Lung (tissue), 12 donors: ENCODE results near the gene GCNT4. TPM values are rescaled to one million over a fixed set of nuclear protein-coding genes. Genes with fewer than 3 reads are reported as not detected.

Experiments
- ATAC-seq: fragments of 200-7000 bp; cut with Tn5 transposase; one replicate; pipeline ENCODE4 v1.9.1; 2020; ENCODE audit warnings: moderate number of reproducible peaks; ENCODE audit not compliant: insufficient read depth, low FRiP score
- DNase-seq, 3 donors: peaks; one replicate each; pipeline ENCODE4 v3.0.0-alpha.2; 2013 to 2017
- H3K27ac ChIP-seq, 2 donors: one replicate each; pipeline ENCODE4 v1.5.1; 2013; ENCODE audit warnings: mild to moderate bottlenecking in 2 of 2, moderate library complexity in 2 of 2, control low read depth in 1 of 2, inconsistent platforms in 1 of 2, low read depth in 1 of 2, low read length in 1 of 2
- H3K27me3 ChIP-seq, 3 donors: one replicate each; pipeline ENCODE4 v1.5.1; 2013; ENCODE audit warnings: low read length in 2 of 3; ENCODE audit not compliant: control insufficient read depth in 3 of 3, insufficient read depth in 3 of 3
- H3K36me3 ChIP-seq, 4 donors: one replicate each; pipeline ENCODE4 v1.5.1; 2013; ENCODE audit warnings: low read length in 4 of 4, mild to moderate bottlenecking in 1 of 4, moderate library complexity in 1 of 4; ENCODE audit not compliant: control insufficient read depth in 4 of 4, insufficient read depth in 4 of 4
- H3K4me1 ChIP-seq, 5 donors: one replicate each; pipeline ENCODE4 v1.5.1; 2013; ENCODE audit warnings: low read length in 5 of 5, mild to moderate bottlenecking in 2 of 5, moderate library complexity in 1 of 5; ENCODE audit not compliant: control insufficient read depth in 5 of 5, insufficient read depth in 5 of 5
- H3K4me3 ChIP-seq: one replicate; pipeline ENCODE4 v1.5.1; 2013; ENCODE audit warnings: mild to moderate bottlenecking, control low read depth, moderate library complexity
- H3K9ac ChIP-seq, 2 donors: one replicate each; pipeline ENCODE4 v1.5.1; 2013; ENCODE audit warnings: low read length in 2 of 2, control low read depth in 1 of 2; ENCODE audit not compliant: insufficient read depth in 1 of 2
- H3K9me3 ChIP-seq, 4 donors: one replicate each; pipeline ENCODE4 v1.5.1; 2013; ENCODE audit warnings: low read length in 3 of 4, mild to moderate bottlenecking in 1 of 4, moderate library complexity in 1 of 4; ENCODE audit not compliant: control insufficient read depth in 4 of 4, insufficient read depth in 3 of 4
- CTCF ChIP-seq: IDR thresholded peaks from 2 replicates; pipeline ENCODE4 v1.5.1; 2012; ENCODE audit warnings: mild to moderate bottlenecking; ENCODE audit errors: control extremely low read depth, extremely low read depth
- WGBS, 2 donors: extraction: QIAGEN DNeasy Blood & Tissue Kit; methylation state at CpG; one replicate each; pipeline ENCODE4 v1.1.7; 2013; 5-methylcytosine and 5-hydroxymethylcytosine counted together
- polyA plus RNA-seq, 2 donors: library from polyadenylated mRNA; stranded (reverse); fragments of 200-250 nt; gene quantifications; one replicate each; pipeline ENCODE4 v1.2.1, GENCODE V29; 2013
- total RNA-seq, 2 donors: library from RNA; depleted of rRNA in 1 of 2; stranded (reverse); fragments of >200 nt in 1 of 2; gene quantifications; one replicate each; pipeline ENCODE4 v1.2.1, GENCODE V29; 2014 to 2021
- donor health status: control.
- donor health status: control.
- donor health status: Bipolar disorder and iron deficiency.
- donor health status: healthy.
- donor health status: DM: yes; HTN: yes; CAD: no.

GCNT4 gene
- total and polyA plus RNA-seq, 4 donors: 0.54 to 2.8 (median 1.2) TPM

DNA sequence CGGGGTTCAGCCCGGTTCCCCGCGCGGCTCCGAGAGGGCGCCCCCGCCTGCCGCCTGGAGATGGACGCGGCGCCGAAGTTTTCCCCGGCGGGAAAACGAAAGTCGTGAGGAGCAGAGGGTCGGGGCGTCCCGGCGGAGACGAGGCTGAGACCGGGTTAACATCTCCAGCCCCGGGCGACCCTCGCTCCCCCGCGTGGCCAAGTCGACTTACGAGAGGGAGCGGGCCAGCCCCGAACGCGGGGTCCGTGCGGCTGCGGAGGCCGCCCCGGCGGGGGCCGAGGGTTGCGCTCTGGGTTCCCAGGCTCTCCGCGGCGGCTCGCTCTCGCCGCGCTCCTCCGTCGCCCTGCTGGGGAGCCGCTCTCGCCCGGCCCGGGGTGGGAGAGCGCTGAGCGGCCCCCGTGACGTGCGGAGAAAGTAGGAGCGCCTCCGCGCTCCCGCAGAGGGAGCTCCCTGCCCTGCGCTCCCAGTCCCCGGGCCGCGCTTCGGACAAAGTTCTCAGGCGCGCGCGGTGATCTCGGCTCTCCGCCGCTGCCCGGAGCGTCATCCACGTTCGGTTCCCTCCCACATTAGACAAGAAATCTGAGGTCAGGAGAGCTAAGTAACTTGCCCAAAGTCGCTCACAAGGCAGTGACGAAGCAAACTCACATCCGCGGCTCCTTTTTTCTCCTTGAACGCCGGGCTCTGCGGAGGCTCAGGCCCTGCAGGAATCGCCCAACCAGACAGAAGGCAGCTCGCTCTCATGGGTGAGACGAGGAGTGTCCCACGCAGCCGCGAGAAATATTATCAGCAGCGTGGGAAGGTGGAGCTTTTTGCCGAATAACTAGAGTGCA lies 1.2 kb upstream of the GCNT4 start:
- Histone ChIP-seq H3K27me3 (peaks cover 0 to 3% (median 0%) of the 10 kb centered on the region in 3 donors), H3K36me3 (no peaks in the 10 kb centered on the region), H3K4me1 (peaks cover 0 to 12% (median 3%) of the 10 kb centered on the region in 5 donors), H3K9ac (peak overlapping the region; percentile 21 to 37), H3K27ac (peak overlapping the region; percentile 61 to 81), H3K4me3 (peak overlapping the region; percentile 90), H3K9me3 (peaks cover 0 to 3% (median 0%) of the 10 kb centered on the region in 4 donors)
- DNase-seq (peak; percentile 80 to 82 (median 80)), ATAC-seq (peak; percentile 51)
- WGBS, 2 donors: 0 to 1% methylated on average over 69 to 95 of the region's 95 CpGs
- no peak for TF ChIP-seq CTCF

- H3K27ac ChIP-seq: peak overlapping the region; percentile 61 to 81
- TF ChIP-seq CTCF: no peak
- no peak for ATAC-seq
These were observed 621 bp upstream of the GCNT4 start for GRCh38 chr5:75053054-75053303.

GRCh38 chr5:75051217-75051751 lies 1.1 kb downstream of the GCNT4 start:
- H3K36me3 ChIP-seq: no peaks in the 10 kb centered on the region
- H3K9me3 ChIP-seq: peaks cover 0 to 3% (median 0%) of the 10 kb centered on the region in 4 donors
- H3K27ac ChIP-seq: no peak overlapping the region
- H3K9ac ChIP-seq: no peak overlapping the region
- ATAC-seq: no peak
- DNase-seq: no peak
- H3K4me1 ChIP-seq: peaks cover 0 to 12% (median 3%) of the 10 kb centered on the region in 5 donors
- no peak for TF ChIP-seq CTCF
- 69 to 75% methylated on average over 7 of the region's 7 CpGs for WGBS, 2 donors
- no peak overlapping the region for H3K4me3 ChIP-seq
- peaks cover 0 to 3% (median 0%) of the 10 kb centered on the region in 3 donors for H3K27me3 ChIP-seq

More at GRCh38 chr5:75053054-75053303, 621 bp upstream of the GCNT4 start:
- Histone ChIP-seq H3K9ac (no peak overlapping the region), H3K4me3 (peak overlapping the region; percentile 90), H3K4me1 (peaks cover 0 to 12% (median 3%) of the 10 kb centered on the region in 5 donors), H3K36me3 (no peaks in the 10 kb centered on the region), H3K9me3 (peaks cover 0 to 3% (median 0%) of the 10 kb centered on the region in 4 donors), H3K27me3 (peaks cover 0 to 3% (median 0%) of the 10 kb centered on the region in 3 donors)
- 0 to 1% methylated on average over 20 to 40 of the region's 40 CpGs for WGBS, 2 donors
- no peak for DNase-seq
